Fibroblast of lung (primary cell): ENCODE data around the gene SORL1.

Experiments
- EZH2 ChIP-seq: IDR thresholded peaks from 2 replicates; pipeline ENCODE4 v1.5.1; 2012; ENCODE audit warnings: low read length, control low read depth, mild to moderate bottlenecking; ENCODE audit errors: missing control alignments
- TF ChIP-seq, protein P1 (sequence below), 2 donors: IDR thresholded peaks in 1 of 2; conservative IDR thresholded peaks in 1 of 2; 1 replicate in 1 of 2; 2 replicates in 1 of 2; pipeline ENCODE4 v1.5.1; 2011 to 2012; ENCODE audit warnings: low read length in 2 of 2, control low read depth in 1 of 2, inconsistent platforms in 1 of 2, low read depth in 1 of 2, mild to moderate bottlenecking in 1 of 2

DNA sequence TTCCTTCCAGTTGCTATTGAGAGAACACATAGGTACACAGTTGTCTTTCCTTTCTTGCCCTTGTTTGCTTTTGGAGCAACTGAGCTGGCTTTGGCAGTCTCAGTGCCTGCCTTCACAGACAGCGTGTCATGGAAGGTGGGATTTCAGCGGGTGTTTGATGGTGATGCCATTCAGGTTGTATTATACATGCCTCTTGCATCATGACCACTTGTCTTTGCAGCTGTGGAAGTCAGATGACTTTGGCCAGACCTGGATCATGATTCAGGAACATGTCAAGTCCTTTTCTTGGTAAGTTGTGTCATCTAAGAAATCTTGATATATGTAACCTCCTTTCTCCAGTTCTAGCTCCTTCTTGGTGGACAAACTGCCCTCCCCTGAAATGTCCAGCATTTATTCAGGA, 37.7 kb downstream of the SORL1 start:
- TF ChIP-seq, protein P1, sequence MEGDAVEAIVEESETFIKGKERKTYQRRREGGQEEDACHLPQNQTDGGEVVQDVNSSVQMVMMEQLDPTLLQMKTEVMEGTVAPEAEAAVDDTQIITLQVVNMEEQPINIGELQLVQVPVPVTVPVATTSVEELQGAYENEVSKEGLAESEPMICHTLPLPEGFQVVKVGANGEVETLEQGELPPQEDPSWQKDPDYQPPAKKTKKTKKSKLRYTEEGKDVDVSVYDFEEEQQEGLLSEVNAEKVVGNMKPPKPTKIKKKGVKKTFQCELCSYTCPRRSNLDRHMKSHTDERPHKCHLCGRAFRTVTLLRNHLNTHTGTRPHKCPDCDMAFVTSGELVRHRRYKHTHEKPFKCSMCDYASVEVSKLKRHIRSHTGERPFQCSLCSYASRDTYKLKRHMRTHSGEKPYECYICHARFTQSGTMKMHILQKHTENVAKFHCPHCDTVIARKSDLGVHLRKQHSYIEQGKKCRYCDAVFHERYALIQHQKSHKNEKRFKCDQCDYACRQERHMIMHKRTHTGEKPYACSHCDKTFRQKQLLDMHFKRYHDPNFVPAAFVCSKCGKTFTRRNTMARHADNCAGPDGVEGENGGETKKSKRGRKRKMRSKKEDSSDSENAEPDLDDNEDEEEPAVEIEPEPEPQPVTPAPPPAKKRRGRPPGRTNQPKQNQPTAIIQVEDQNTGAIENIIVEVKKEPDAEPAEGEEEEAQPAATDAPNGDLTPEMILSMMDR (conservative IDR thresholded peaks at IDR 0.05 in 1 of 2, IDR thresholded peaks at IDR 0.05 in 1 of 2; ENCODE audit: low read depth in 1 of 2, low read length in 2 of 2), result no peak
- no peak for TF ChIP-seq EZH2
